Liver (tissue), 9 donors: ENCODE data around the gene SLC25A21. TPM values are rescaled to one million over a fixed set of nuclear protein-coding genes. Genes with fewer than 3 reads are reported as not detected.
"Not testable (repeated sequence)": the region's sequence is repeated elsewhere in the genome, so short reads cannot be mapped to it uniquely, and the experiment has no call there.

Experiments used
- DNase-seq: peaks from one replicate; pipeline ENCODE4 v3.0.0-alpha.2; 2017; ENCODE audit warnings: low spot score
- H3K27ac ChIP-seq, 2 donors: one replicate each; pipeline ENCODE4 v1.7.0; 2013; ENCODE audit warnings: inconsistent platforms in 2 of 2, low read length in 2 of 2, control low read depth in 1 of 2, low read depth in 1 of 2, mild to moderate bottlenecking in 1 of 2
- H3K27me3 ChIP-seq, 4 donors: one replicate each; pipeline versions ENCODE4 v1.6.1 to v1.7.0; 2013; ENCODE audit warnings: low read length in 3 of 4, inconsistent platforms in 1 of 4, mild to moderate bottlenecking in 1 of 4, moderate library complexity in 1 of 4; ENCODE audit not compliant: control insufficient read depth in 4 of 4, insufficient read depth in 4 of 4
- H3K36me3 ChIP-seq, 4 donors: one replicate each; pipeline versions ENCODE4 v1.6.1 to v1.7.0; 2013; ENCODE audit warnings: low read length in 3 of 4, mild to moderate bottlenecking in 3 of 4, low read depth in 1 of 4, moderate library complexity in 1 of 4; ENCODE audit not compliant: control insufficient read depth in 4 of 4, insufficient read depth in 3 of 4
- H3K4me1 ChIP-seq, 4 donors: one replicate each; pipeline versions ENCODE4 v1.6.1 to v1.7.0; 2013; ENCODE audit warnings: low read length in 3 of 4, mild to moderate bottlenecking in 3 of 4, moderate library complexity in 1 of 4; ENCODE audit not compliant: control insufficient read depth in 4 of 4, insufficient read depth in 4 of 4
- H3K4me3 ChIP-seq, 3 donors: one replicate each; pipeline versions ENCODE4 v1.6.1 to v1.7.0; 2013; ENCODE audit warnings: low read length in 3 of 3, control low read depth in 1 of 3, low read depth in 1 of 3, mild to moderate bottlenecking in 1 of 3
- H3K9ac ChIP-seq, 2 donors: one replicate each; pipeline ENCODE4 v1.7.0; 2013; ENCODE audit warnings: low read length in 2 of 2, mild to moderate bottlenecking in 2 of 2, moderate library complexity in 2 of 2, control low read depth in 1 of 2, low read depth in 1 of 2
- H3K9me3 ChIP-seq, 4 donors: one replicate each; pipeline versions ENCODE4 v1.6.1 to v1.7.0; 2013; ENCODE audit warnings: low read length in 3 of 4; ENCODE audit not compliant: control insufficient read depth in 4 of 4
- ATF3 ChIP-seq: IDR thresholded peaks from 2 replicates; pipeline ENCODE4 v1.6.1; 2016; ENCODE audit warnings: antibody characterized with exemption
- CTCF ChIP-seq: fragments of 150-350 bp; IDR thresholded peaks from 2 replicates; pipeline ENCODE4 v1.5.1; 2017; ENCODE audit warnings: improper control_type of control experiment, low read depth, low read length; ENCODE audit not compliant: missing input control
- EGR1 ChIP-seq, 2 donors: IDR thresholded peaks; 2 replicates each; pipeline ENCODE4 v1.6.1; 2016 to 2018; ENCODE audit warnings: antibody characterized with exemption in 2 of 2, low read depth in 2 of 2
- FOXA1 ChIP-seq: IDR thresholded peaks from 2 replicates; pipeline ENCODE4 v1.6.1; 2016; ENCODE audit warnings: antibody characterized with exemption
- FOXA2 ChIP-seq: IDR thresholded peaks from 2 replicates; pipeline ENCODE4 v1.6.1; 2016; ENCODE audit warnings: antibody characterized with exemption
- GABPA ChIP-seq, 2 donors: IDR thresholded peaks in 1 of 2; conservative IDR thresholded peaks in 1 of 2; 2 replicates each; pipeline ENCODE4 v1.6.1; 2016; ENCODE audit warnings: antibody characterized with exemption in 2 of 2, mild to moderate bottlenecking in 1 of 2, moderate library complexity in 1 of 2
- HNF4A ChIP-seq, 2 donors: conservative IDR thresholded peaks; 2 replicates each; pipeline ENCODE4 v1.6.1; 2016; ENCODE audit warnings: antibody characterized with exemption in 2 of 2, mild to moderate bottlenecking in 2 of 2
- HNF4G ChIP-seq: IDR thresholded peaks from 2 replicates; pipeline ENCODE4 v1.6.1; 2016; ENCODE audit warnings: antibody characterized with exemption
- JUND ChIP-seq, 2 donors: IDR thresholded peaks; 2 replicates each; pipeline ENCODE4 v1.6.1; 2016; ENCODE audit warnings: antibody characterized with exemption in 2 of 2
- NR2F2 ChIP-seq: IDR thresholded peaks from 2 replicates; pipeline ENCODE4 v1.6.1; 2016; ENCODE audit warnings: antibody characterized with exemption
- RAD21 ChIP-seq, 2 donors: IDR thresholded peaks; 2 replicates each; pipeline ENCODE4 v1.6.1; 2016; ENCODE audit warnings: antibody characterized with exemption in 2 of 2, mild to moderate bottlenecking in 2 of 2
- REST ChIP-seq: IDR thresholded peaks from 2 replicates; pipeline ENCODE4 v1.6.1; 2016; ENCODE audit warnings: antibody characterized with exemption, mild to moderate bottlenecking
- RXRA ChIP-seq, 2 donors: IDR thresholded peaks; 2 replicates each; pipeline ENCODE4 v1.6.1; 2017 to 2018; ENCODE audit warnings: antibody characterized with exemption in 2 of 2, mild to moderate bottlenecking in 1 of 2
- SP1 ChIP-seq: IDR thresholded peaks from 2 replicates; pipeline ENCODE4 v1.6.1; 2018; ENCODE audit warnings: antibody characterized with exemption, mild to moderate bottlenecking
- TAF1 ChIP-seq: conservative IDR thresholded peaks from 2 replicates; pipeline ENCODE4 v1.6.1; 2016; ENCODE audit warnings: antibody characterized with exemption, mild to moderate bottlenecking
- YY1 ChIP-seq: IDR thresholded peaks from 2 replicates; pipeline ENCODE4 v1.6.1; 2016; ENCODE audit warnings: antibody characterized with exemption, mild to moderate bottlenecking
- WGBS: extraction: QIAGEN DNeasy Blood & Tissue Kit; methylation state at CpG from one replicate; pipeline ENCODE4 v1.1.7; 2013; 5-methylcytosine and 5-hydroxymethylcytosine counted together
- polyA plus RNA-seq, 2 donors: library from polyadenylated mRNA; stranded (reverse) in 1 of 2; unstranded in 1 of 2; fragments of 200-250 nt in 1 of 2; fragments of >200 nt in 1 of 2; fragmentation: Nextera tagmentation in 1 of 2; extraction: Ambion mirVana in 1 of 2; gene quantifications; one replicate each; pipeline versions ENCODE4 v1.2.1 to v1.2.3, GENCODE V29; 2013 to 2015
- total RNA-seq, 2 donors: library from RNA; depleted of rRNA; stranded (reverse); fragments of >200 nt; gene quantifications; one replicate each; pipeline ENCODE4 v1.2.3, GENCODE V29; 2014
- TF ChIP-seq, protein P1 (sequence below): IDR thresholded peaks from 2 replicates; pipeline ENCODE4 v1.6.1; 2016; ENCODE audit warnings: antibody characterized with exemption
- donor health status: healthy.
- donor health status: healthy.
- donor health status: healthy.
- donor health status: healthy.
- donor health status: healthy.

Gene SLC25A21
- total and polyA plus RNA-seq, 4 donors: 0.13 to 24.3 (median 0.23) TPM

DNA sequence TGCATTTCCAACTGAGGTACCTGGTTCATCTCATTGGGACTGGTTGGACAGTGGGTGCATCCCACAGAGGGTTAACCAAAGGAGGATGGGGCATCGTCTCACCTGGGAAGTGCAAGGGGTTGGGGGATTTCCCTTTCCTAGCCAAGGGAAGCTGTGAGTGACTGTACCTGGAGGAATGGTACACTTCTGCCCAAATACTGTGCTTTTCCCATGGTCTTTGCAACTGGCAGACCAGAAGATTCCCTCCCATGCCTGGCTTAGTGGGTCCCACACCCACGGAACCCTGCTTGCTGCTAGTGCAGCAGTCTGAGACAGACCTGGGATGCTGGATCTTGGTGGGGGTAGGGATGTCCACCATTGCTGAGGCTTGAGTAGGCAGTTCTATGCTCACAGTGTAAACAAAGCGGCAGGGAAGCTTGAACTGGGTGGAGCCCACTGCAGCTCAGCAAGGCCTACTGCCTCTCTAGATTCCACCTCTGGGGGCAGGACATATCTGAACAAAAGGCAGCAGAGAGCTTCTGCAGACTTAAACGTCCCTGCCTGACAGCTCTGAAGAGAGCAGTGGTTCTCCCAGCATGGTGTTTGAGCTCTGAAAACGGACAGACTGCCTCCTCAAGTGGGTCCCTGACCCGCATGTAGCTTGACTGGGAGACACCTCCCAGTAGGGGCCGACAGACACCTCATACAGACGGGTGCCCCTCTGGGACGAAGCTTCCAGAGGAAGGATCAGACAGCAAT, 15.6 kb upstream of the SLC25A21 start:
- not testable (repeated sequence) for H3K4me3 ChIP-seq, H3K36me3 ChIP-seq, H3K27ac ChIP-seq, H3K27me3 ChIP-seq, DNase-seq, H3K4me1 ChIP-seq, H3K9ac ChIP-seq, H3K9me3 ChIP-seq
- 79% methylated on average over 9 of the region's 9 CpGs for WGBS

- no peak for DNase-seq
- 64% methylated on average over 3 of the region's 3 CpGs for WGBS
- no peak for TF ChIP-seq HNF4A (conservative IDR thresholded peaks at IDR 0.05)
- H3K9ac ChIP-seq: no peak overlapping the region
- no peaks in the 10 kb centered on the region for H3K4me1 ChIP-seq
- no peaks in the 10 kb centered on the region for H3K9me3 ChIP-seq
- H3K27ac ChIP-seq: no peak overlapping the region
- no peaks in the 10 kb centered on the region for H3K27me3 ChIP-seq
- H3K36me3 ChIP-seq: no peaks in the 10 kb centered on the region
- no peak overlapping the region for H3K4me3 ChIP-seq
These were observed 14.9 kb upstream of the SLC25A21 start for GRCh38 chr14:37187294-37187693.

DNA sequence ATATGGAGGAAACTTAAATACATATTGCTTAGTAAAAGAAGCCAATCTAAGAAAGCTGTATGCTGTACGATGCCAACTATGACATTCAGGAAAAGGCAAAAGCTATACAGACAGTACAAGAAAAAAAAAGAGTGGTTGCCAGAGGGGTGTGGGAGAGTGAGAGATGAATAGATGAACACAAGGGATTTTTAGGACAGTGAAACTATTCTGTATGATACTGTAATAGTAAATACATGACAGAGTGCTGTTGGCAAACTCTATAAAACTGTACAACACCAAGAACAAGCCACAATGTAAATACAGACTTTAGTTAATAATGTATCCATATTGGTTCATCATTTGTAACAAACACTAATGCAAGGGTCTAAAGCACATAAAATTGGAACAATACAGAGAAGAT, 14.5 kb upstream of the SLC25A21 start:
- DNase-seq: no peak
- Histone ChIP-seq H3K36me3 (no peaks in the 10 kb centered on the region), H3K27me3 (no peaks in the 10 kb centered on the region), H3K4me1 (no peaks in the 10 kb centered on the region), H3K4me3 (no peak overlapping the region), H3K9me3 (no peaks in the 10 kb centered on the region), H3K9ac (no peak overlapping the region), H3K27ac (no peak overlapping the region)
- 91% methylated on average over 1 of the region's 1 CpG for WGBS
- TF ChIP-seq EGR1 (IDR thresholded peaks at IDR 0.05; ENCODE audit: low read depth in 2 of 2): no peak
- no peak for TF ChIP-seq HNF4A (conservative IDR thresholded peaks at IDR 0.05)
- no peak for TF ChIP-seq GABPA (IDR thresholded peaks at IDR 0.05 in 1 of 2, conservative IDR thresholded peaks at IDR 0.05 in 1 of 2)
- TF ChIP-seq JUND (IDR thresholded peaks at IDR 0.05): no peak
- TF ChIP-seq, protein P1, sequence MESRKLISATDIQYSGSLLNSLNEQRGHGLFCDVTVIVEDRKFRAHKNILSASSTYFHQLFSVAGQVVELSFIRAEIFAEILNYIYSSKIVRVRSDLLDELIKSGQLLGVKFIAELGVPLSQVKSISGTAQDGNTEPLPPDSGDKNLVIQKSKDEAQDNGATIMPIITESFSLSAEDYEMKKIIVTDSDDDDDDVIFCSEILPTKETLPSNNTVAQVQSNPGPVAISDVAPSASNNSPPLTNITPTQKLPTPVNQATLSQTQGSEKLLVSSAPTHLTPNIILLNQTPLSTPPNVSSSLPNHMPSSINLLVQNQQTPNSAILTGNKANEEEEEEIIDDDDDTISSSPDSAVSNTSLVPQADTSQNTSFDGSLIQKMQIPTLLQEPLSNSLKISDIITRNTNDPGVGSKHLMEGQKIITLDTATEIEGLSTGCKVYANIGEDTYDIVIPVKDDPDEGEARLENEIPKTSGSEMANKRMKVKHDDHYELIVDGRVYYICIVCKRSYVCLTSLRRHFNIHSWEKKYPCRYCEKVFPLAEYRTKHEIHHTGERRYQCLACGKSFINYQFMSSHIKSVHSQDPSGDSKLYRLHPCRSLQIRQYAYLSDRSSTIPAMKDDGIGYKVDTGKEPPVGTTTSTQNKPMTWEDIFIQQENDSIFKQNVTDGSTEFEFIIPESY: no peak
- TF ChIP-seq TAF1: no peak
- no peak for TF ChIP-seq ATF3
- no peak for TF ChIP-seq NR2F2
- TF ChIP-seq HNF4G: no peak
- TF ChIP-seq FOXA2: no peak
- TF ChIP-seq SP1: no peak
- TF ChIP-seq CTCF: no peak
- TF ChIP-seq YY1: no peak
- no peak for TF ChIP-seq RXRA (IDR thresholded peaks at IDR 0.05)
- TF ChIP-seq FOXA1: no peak
- no peak for TF ChIP-seq RAD21 (IDR thresholded peaks at IDR 0.05)
- TF ChIP-seq REST: no peak
